ENCODE results near the gene TMEM129. TPM values are rescaled to one million over a fixed set of nuclear protein-coding genes. Genes with fewer than 3 reads are reported as not detected.

The TMEM129 gene, protein sequence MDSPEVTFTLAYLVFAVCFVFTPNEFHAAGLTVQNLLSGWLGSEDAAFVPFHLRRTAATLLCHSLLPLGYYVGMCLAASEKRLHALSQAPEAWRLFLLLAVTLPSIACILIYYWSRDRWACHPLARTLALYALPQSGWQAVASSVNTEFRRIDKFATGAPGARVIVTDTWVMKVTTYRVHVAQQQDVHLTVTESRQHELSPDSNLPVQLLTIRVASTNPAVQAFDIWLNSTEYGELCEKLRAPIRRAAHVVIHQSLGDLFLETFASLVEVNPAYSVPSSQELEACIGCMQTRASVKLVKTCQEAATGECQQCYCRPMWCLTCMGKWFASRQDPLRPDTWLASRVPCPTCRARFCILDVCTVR
- 32.5 TPM for polyA plus RNA-seq (2013, experiment 1 of 4)
- 31.7 TPM for polyA plus RNA-seq (2013, experiment 2 of 4)
- polyA plus RNA-seq (2013, experiment 3 of 4) = 31.6 TPM
- polyA plus RNA-seq (2013, experiment 4 of 4) = 32.7 TPM

DNA sequence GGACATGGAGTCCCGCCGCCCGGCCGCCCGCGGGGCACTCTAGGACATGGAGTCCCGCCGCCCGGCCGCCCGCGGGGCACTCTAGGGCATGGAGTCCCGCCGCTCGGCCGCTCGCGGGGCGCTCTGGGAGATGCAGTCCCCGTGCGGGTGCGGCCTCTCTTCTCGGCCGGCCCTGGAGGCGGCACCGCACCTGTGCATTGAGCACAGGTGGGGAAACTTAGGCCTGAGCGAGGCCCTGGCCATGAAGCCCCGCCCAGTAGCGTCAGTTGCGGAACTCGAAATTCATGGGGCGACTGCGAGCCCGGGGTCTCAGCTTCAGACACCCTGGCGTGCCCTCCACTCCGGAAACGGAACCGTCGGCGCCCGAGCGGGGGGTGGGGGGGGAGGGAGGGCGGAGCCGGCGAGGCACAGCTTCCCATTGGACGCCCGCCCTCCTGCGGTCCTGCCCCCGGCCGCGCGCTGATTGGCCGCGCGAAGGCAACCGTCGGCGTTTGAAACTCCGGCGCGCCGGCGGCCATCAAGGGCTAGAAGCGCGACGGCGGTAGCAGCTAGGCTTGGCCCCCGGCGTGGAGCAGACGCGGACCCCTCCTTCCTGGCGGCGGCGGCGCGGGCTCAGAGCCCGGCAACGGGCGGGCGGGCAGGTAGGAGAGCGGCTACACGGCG is at the start of gene TMEM129, which contains the start of gene TACC3:
TMEM129 (minus strand) TSS at position 321 of the 663 bp plus-strand sequence. CDS start 486 bp downstream, outside the sequence.
TACC3 (plus strand) TSS at position 519 of the 663 bp plus-strand sequence. CDS start 1,901 bp downstream, outside the sequence.
- Histone ChIP-seq H3K4me1 (ENCODE audit: control insufficient read depth, insufficient read depth, low read length) (peaks cover 25% of the 10 kb centered on the region), H3K9me3 (ENCODE audit: control insufficient read depth, low read length) (no peaks in the 10 kb centered on the region), H3K36me3 (ENCODE audit: control insufficient read depth, insufficient read depth, low read length) (peaks cover 19% of the 10 kb centered on the region), H3K27ac (ENCODE audit: insufficient read depth, low read depth, low read length, poor library complexity, severe bottlenecking) (peak within 1 kb of the TSS; percentile 36), H3K4me3 (ENCODE audit: insufficient read depth, low read depth, low read length) (peak within 1 kb of the TSS; percentile 89), H3K27me3 (ENCODE audit: control insufficient read depth, insufficient read depth, low read length, poor library complexity, severe bottlenecking) (no peaks in the 10 kb centered on the region)
- 0% methylated on average over 73 to 82 of the region's 83 CpGs for WGBS, 2 experiments

DNA sequence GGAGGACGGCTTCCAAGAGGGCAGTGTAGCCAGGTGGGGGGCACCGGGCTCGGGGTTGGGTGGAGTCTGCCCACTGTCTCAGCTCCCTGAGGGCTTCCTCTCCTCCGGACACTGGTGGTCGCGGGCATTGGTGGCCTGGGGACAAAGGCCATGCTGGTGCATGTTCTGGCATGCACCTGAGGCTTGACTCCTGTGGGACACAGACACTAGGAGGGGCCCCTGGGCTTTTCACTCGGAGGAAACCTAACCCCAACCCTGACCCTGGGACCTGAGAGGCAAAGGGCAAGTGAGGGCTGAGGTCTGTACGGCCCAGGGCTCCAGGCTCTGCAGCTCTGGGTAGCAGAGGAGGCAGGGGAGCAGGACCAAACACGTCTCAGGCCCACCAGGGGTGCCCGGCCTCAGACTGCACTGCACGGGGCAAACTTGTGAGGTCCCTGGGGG is 49.7 kb upstream of the TMEM129 start:
- H3K4me3 ChIP-seq (ENCODE audit: insufficient read depth, low read depth, low read length) = no peak overlapping the region
- peaks cover 84% of the 10 kb centered on the region for H3K4me1 ChIP-seq (ENCODE audit: control insufficient read depth, insufficient read depth, low read length)
- WGBS, 2 experiments = 86 to 90% methylated on average over 11 of the region's 11 CpGs
- no peak overlapping the region for H3K27ac ChIP-seq (ENCODE audit: insufficient read depth, low read depth, low read length, poor library complexity, severe bottlenecking)
- no peaks in the 10 kb centered on the region for H3K36me3 ChIP-seq (ENCODE audit: control insufficient read depth, insufficient read depth, low read length)
- H3K9me3 ChIP-seq (ENCODE audit: control insufficient read depth, low read length) = no peaks in the 10 kb centered on the region
- H3K27me3 ChIP-seq (ENCODE audit: control insufficient read depth, insufficient read depth, low read length, poor library complexity, severe bottlenecking) = peaks cover 8% of the 10 kb centered on the region

GRCh38 chr4:1770245-1770644 is 49.1 kb upstream of the TMEM129 start:
- no peaks in the 10 kb centered on the region for H3K36me3 ChIP-seq (ENCODE audit: control insufficient read depth, insufficient read depth, low read length)
- H3K27me3 ChIP-seq (ENCODE audit: control insufficient read depth, insufficient read depth, low read length, poor library complexity, severe bottlenecking) = peaks cover 8% of the 10 kb centered on the region
- 66 to 74% methylated on average over 33 of the region's 33 CpGs for WGBS, 2 experiments
- H3K27ac ChIP-seq (ENCODE audit: insufficient read depth, low read depth, low read length, poor library complexity, severe bottlenecking) = no peak overlapping the region
- peaks cover 84% of the 10 kb centered on the region for H3K4me1 ChIP-seq (ENCODE audit: control insufficient read depth, insufficient read depth, low read length)
- no peak overlapping the region for H3K4me3 ChIP-seq (ENCODE audit: insufficient read depth, low read depth, low read length)
- H3K9me3 ChIP-seq (ENCODE audit: control insufficient read depth, low read length) = no peaks in the 10 kb centered on the region

DNA sequence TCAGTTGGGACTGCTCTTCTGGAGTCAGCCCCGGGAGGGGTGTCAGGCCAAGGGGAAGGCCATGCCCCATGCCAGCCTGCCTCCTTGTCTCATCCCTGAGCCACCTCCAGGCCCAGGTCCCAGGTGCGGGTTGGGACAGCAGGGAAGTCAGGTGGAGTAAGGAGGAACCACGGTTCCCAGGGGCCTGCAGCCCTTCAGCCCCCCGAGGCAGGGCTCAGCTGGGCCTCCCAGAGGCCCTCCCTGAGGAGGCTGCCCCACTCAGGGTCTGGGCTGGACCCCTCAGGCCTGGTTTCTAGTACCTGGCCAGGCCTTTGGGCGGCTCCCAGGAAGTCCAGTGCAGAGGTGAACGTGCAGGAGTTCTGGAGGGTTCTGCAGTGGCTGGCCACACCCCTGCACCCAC is 48.6 kb upstream of the TMEM129 start:
- Histone ChIP-seq H3K4me3 (ENCODE audit: insufficient read depth, low read depth, low read length) (no peak overlapping the region), H3K36me3 (ENCODE audit: control insufficient read depth, insufficient read depth, low read length) (no peaks in the 10 kb centered on the region), H3K9me3 (ENCODE audit: control insufficient read depth, low read length) (no peaks in the 10 kb centered on the region), H3K27me3 (ENCODE audit: control insufficient read depth, insufficient read depth, low read length, poor library complexity, severe bottlenecking) (peaks cover 8% of the 10 kb centered on the region), H3K27ac (ENCODE audit: insufficient read depth, low read depth, low read length, poor library complexity, severe bottlenecking) (no peak overlapping the region), H3K4me1 (ENCODE audit: control insufficient read depth, insufficient read depth, low read length) (peaks cover 82% of the 10 kb centered on the region)
- WGBS, 2 experiments = 93 to 96% methylated on average over 6 of the region's 6 CpGs

DNA sequence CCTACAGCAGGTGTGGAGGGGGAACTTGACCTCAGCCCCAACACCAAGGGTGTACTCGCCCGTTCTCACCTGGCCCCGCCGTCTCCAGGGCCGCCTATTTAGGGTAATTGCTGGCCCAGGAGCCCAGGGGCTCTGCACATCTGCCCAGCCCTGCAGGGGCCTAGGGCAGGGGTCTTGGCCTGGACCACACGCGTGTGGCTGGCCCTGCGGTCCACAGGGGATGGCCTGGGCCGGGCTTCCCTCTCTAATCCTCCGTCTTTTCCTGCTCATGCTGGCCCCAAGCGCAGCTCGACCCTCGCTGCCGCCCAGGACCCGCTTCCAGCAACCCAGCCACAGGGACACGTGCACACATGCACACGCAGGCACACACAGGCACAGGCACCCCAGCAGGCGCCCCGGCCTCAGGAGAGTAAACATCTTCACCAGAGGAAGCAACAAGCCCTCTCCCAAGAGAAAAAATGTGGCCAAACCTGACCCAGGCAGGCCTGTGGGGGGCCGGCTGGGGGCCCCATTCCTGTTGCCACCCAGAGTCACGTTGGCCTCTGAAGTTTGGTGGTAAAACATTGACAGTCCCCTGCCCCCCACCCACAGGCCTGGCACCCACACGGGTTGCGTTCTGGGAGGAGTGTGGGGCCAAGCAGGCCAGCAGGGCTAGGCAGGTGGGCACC is 47.4 kb upstream of the TMEM129 start:
- H3K9me3 ChIP-seq (ENCODE audit: control insufficient read depth, low read length) = no peaks in the 10 kb centered on the region
- H3K4me1 ChIP-seq (ENCODE audit: control insufficient read depth, insufficient read depth, low read length) = peaks cover 70% of the 10 kb centered on the region
- peak overlapping the region; percentile 23 for H3K4me3 ChIP-seq (ENCODE audit: insufficient read depth, low read depth, low read length)
- no peak overlapping the region for H3K27ac ChIP-seq (ENCODE audit: insufficient read depth, low read depth, low read length, poor library complexity, severe bottlenecking)
- no peaks in the 10 kb centered on the region for H3K36me3 ChIP-seq (ENCODE audit: control insufficient read depth, insufficient read depth, low read length)
- WGBS, 2 experiments = 71 to 75% methylated on average over 23 of the region's 23 CpGs
- peaks cover 11% of the 10 kb centered on the region for H3K27me3 ChIP-seq (ENCODE audit: control insufficient read depth, insufficient read depth, low read length, poor library complexity, severe bottlenecking)

- WGBS, 2 experiments = 6 to 7% methylated on average over 30 to 31 of the region's 32 CpGs
- H3K4me3 ChIP-seq (ENCODE audit: insufficient read depth, low read depth, low read length) = peak overlapping the region; percentile 23
- H3K27me3 ChIP-seq (ENCODE audit: control insufficient read depth, insufficient read depth, low read length, poor library complexity, severe bottlenecking) = peaks cover 11% of the 10 kb centered on the region
- no peaks in the 10 kb centered on the region for H3K9me3 ChIP-seq (ENCODE audit: control insufficient read depth, low read length)
- H3K27ac ChIP-seq (ENCODE audit: insufficient read depth, low read depth, low read length, poor library complexity, severe bottlenecking) = no peak overlapping the region
- peaks cover 65% of the 10 kb centered on the region for H3K4me1 ChIP-seq (ENCODE audit: control insufficient read depth, insufficient read depth, low read length)
- H3K36me3 ChIP-seq (ENCODE audit: control insufficient read depth, insufficient read depth, low read length) = no peaks in the 10 kb centered on the region
Observed at GRCh38 chr4:1767770-1768366, 46.7 kb upstream of the TMEM129 start.

GRCh38 chr4:1767061-1767769 is 46.1 kb upstream of the TMEM129 start:
- no peak overlapping the region for H3K27ac ChIP-seq (ENCODE audit: insufficient read depth, low read depth, low read length, poor library complexity, severe bottlenecking)
- H3K36me3 ChIP-seq (ENCODE audit: control insufficient read depth, insufficient read depth, low read length) = no peaks in the 10 kb centered on the region
- peaks cover 65% of the 10 kb centered on the region for H3K4me1 ChIP-seq (ENCODE audit: control insufficient read depth, insufficient read depth, low read length)
- peak overlapping the region; percentile 4 for H3K4me3 ChIP-seq (ENCODE audit: insufficient read depth, low read depth, low read length)
- 0% methylated on average over 79 to 81 of the region's 84 CpGs for WGBS, 2 experiments
- H3K9me3 ChIP-seq (ENCODE audit: control insufficient read depth, low read length) = no peaks in the 10 kb centered on the region
- H3K27me3 ChIP-seq (ENCODE audit: control insufficient read depth, insufficient read depth, low read length, poor library complexity, severe bottlenecking) = peaks cover 14% of the 10 kb centered on the region

- WGBS, 2 experiments = 9 to 10% methylated on average over 41 of the region's 41 CpGs
- Histone ChIP-seq H3K4me3 (ENCODE audit: insufficient read depth, low read depth, low read length) (no peak overlapping the region), H3K27ac (ENCODE audit: insufficient read depth, low read depth, low read length, poor library complexity, severe bottlenecking) (no peak overlapping the region), H3K9me3 (ENCODE audit: control insufficient read depth, low read length) (no peaks in the 10 kb centered on the region), H3K4me1 (ENCODE audit: control insufficient read depth, insufficient read depth, low read length) (peaks cover 56% of the 10 kb centered on the region), H3K27me3 (ENCODE audit: control insufficient read depth, insufficient read depth, low read length, poor library complexity, severe bottlenecking) (peaks cover 14% of the 10 kb centered on the region), H3K36me3 (ENCODE audit: control insufficient read depth, insufficient read depth, low read length) (no peaks in the 10 kb centered on the region)
Observed at GRCh38 chr4:1766106-1767060, 45.3 kb upstream of the TMEM129 start.

Measured in ectodermal cell (in vitro differentiated cells).